Duodenal mucosa (tissue), 2 donors: ENCODE data around the gene MROH2B.

Source experiments
- H3K27ac ChIP-seq: one replicate; pipeline ENCODE4 v1.7.0; 2013; ENCODE audit warnings: low read depth, low read length
- H3K27me3 ChIP-seq, 2 donors: one replicate each; pipeline ENCODE4 v1.7.0; 2013; ENCODE audit warnings: low read length in 2 of 2, control low read depth in 1 of 2; ENCODE audit not compliant: insufficient read depth in 2 of 2, control insufficient read depth in 1 of 2
- H3K36me3 ChIP-seq, 2 donors: one replicate each; pipeline ENCODE4 v1.7.0; 2013; ENCODE audit warnings: low read length in 2 of 2, control low read depth in 1 of 2; ENCODE audit not compliant: insufficient read depth in 2 of 2, control insufficient read depth in 1 of 2
- H3K4me1 ChIP-seq, 2 donors: one replicate each; pipeline ENCODE4 v1.7.0; 2013; ENCODE audit warnings: low read length in 2 of 2, control low read depth in 1 of 2; ENCODE audit not compliant: insufficient read depth in 2 of 2, control insufficient read depth in 1 of 2
- H3K4me3 ChIP-seq, 2 donors: one replicate each; pipeline ENCODE4 v1.7.0; 2013; ENCODE audit warnings: low read length in 2 of 2, low read depth in 1 of 2
- H3K9ac ChIP-seq, 2 donors: one replicate each; pipeline ENCODE4 v1.7.0; 2013; ENCODE audit warnings: low read length in 2 of 2, low read depth in 1 of 2
- H3K9me3 ChIP-seq, 2 donors: one replicate each; pipeline ENCODE4 v1.7.0; 2013; ENCODE audit warnings: low read length in 2 of 2, control low read depth in 1 of 2; ENCODE audit not compliant: control insufficient read depth in 1 of 2

Gene MROH2B

GRCh38 chr5:41093803-41094202, 22.7 kb upstream of the MROH2B start:
- H3K4me1 ChIP-seq = no peaks in the 10 kb centered on the region

GRCh38 chr5:41087461-41087860, 16.3 kb upstream of the MROH2B start:
- H3K9ac ChIP-seq = no peak overlapping the region
- H3K27me3 ChIP-seq = no peaks in the 10 kb centered on the region
- H3K36me3 ChIP-seq = no peaks in the 10 kb centered on the region
- no peaks in the 10 kb centered on the region for H3K9me3 ChIP-seq
- H3K4me1 ChIP-seq = no peaks in the 10 kb centered on the region
- H3K27ac ChIP-seq = no peak overlapping the region
- H3K4me3 ChIP-seq = no peak overlapping the region

More at GRCh38 chr5:41093803-41094202, 22.7 kb upstream of the MROH2B start:
- Histone ChIP-seq H3K27ac (no peak overlapping the region), H3K9ac (no peak overlapping the region), H3K27me3 (no peaks in the 10 kb centered on the region), H3K9me3 (no peaks in the 10 kb centered on the region), H3K36me3 (no peaks in the 10 kb centered on the region), H3K4me3 (no peak overlapping the region)

- Histone ChIP-seq H3K4me3 (no peak overlapping the region), H3K27ac (no peak overlapping the region), H3K9me3 (no peaks in the 10 kb centered on the region), H3K4me1 (no peaks in the 10 kb centered on the region), H3K36me3 (no peaks in the 10 kb centered on the region), H3K9ac (no peak overlapping the region), H3K27me3 (no peaks in the 10 kb centered on the region)
Observed at GRCh38 chr5:41083306-41083705, 12.2 kb upstream of the MROH2B start.

- Histone ChIP-seq H3K4me3 (no peak overlapping the region), H3K36me3 (no peaks in the 10 kb centered on the region), H3K9ac (no peak overlapping the region), H3K27me3 (no peaks in the 10 kb centered on the region), H3K4me1 (no peaks in the 10 kb centered on the region), H3K27ac (no peak overlapping the region), H3K9me3 (no peaks in the 10 kb centered on the region)
Observed at GRCh38 chr5:41071975-41072374, 833 bp upstream of the MROH2B start.

GRCh38 chr5:41067714-41068568, 3.2 kb downstream of the MROH2B start:
- Histone ChIP-seq H3K27ac (no peak overlapping the region), H3K9me3 (no peaks in the 10 kb centered on the region), H3K4me3 (no peak overlapping the region), H3K9ac (no peak overlapping the region), H3K4me1 (no peaks in the 10 kb centered on the region), H3K36me3 (no peaks in the 10 kb centered on the region), H3K27me3 (no peaks in the 10 kb centered on the region)

GRCh38 chr5:41065691-41066335, 5.3 kb downstream of the MROH2B start:
- Histone ChIP-seq H3K4me1 (no peaks in the 10 kb centered on the region), H3K36me3 (no peaks in the 10 kb centered on the region), H3K9me3 (no peaks in the 10 kb centered on the region), H3K27me3 (no peaks in the 10 kb centered on the region), H3K27ac (no peak overlapping the region), H3K4me3 (no peak overlapping the region), H3K9ac (no peak overlapping the region)

- Histone ChIP-seq H3K27me3 (no peaks in the 10 kb centered on the region), H3K36me3 (no peaks in the 10 kb centered on the region), H3K27ac (no peak overlapping the region), H3K9me3 (no peaks in the 10 kb centered on the region), H3K4me3 (no peak overlapping the region), H3K4me1 (no peaks in the 10 kb centered on the region), H3K9ac (no peak overlapping the region)
Observed at GRCh38 chr5:41057940-41058339, 13.2 kb downstream of the MROH2B start.

GRCh38 chr5:41057231-41057630, 13.9 kb downstream of the MROH2B start:
- Histone ChIP-seq H3K4me3 (no peak overlapping the region), H3K9me3 (no peaks in the 10 kb centered on the region), H3K4me1 (no peaks in the 10 kb centered on the region), H3K9ac (no peak overlapping the region), H3K36me3 (no peaks in the 10 kb centered on the region), H3K27ac (no peak overlapping the region), H3K27me3 (no peaks in the 10 kb centered on the region)

GRCh38 chr5:41048986-41049385, 22.2 kb downstream of the MROH2B start:
- no peak overlapping the region for H3K4me3 ChIP-seq
- no peaks in the 10 kb centered on the region for H3K36me3 ChIP-seq
- H3K4me1 ChIP-seq = peaks cover 0 to 12% of the 10 kb centered on the region in 2 donors
- H3K9me3 ChIP-seq = no peaks in the 10 kb centered on the region
- H3K27ac ChIP-seq = no peak overlapping the region
- H3K27me3 ChIP-seq = no peaks in the 10 kb centered on the region
- no peak overlapping the region for H3K9ac ChIP-seq

GRCh38 chr5:41043109-41043747, 27.9 kb downstream of the MROH2B start:
- Histone ChIP-seq H3K27ac (no peak overlapping the region), H3K36me3 (no peaks in the 10 kb centered on the region), H3K4me1 (peaks cover 4 to 10% of the 10 kb centered on the region in 2 donors)

More at GRCh38 chr5:41043109-41043747, 27.9 kb downstream of the MROH2B start:
- no peaks in the 10 kb centered on the region for H3K9me3 ChIP-seq
- no peaks in the 10 kb centered on the region for H3K27me3 ChIP-seq
- no peak overlapping the region for H3K9ac ChIP-seq
- H3K4me3 ChIP-seq = no peak overlapping the region
